Upper lobe of right lung (tissue), 1 donor: ENCODE measurements around the gene PDLIM1. TPM values are rescaled to one million over a fixed set of nuclear protein-coding genes. Genes with fewer than 3 reads are reported as not detected.

Experiments
- ATAC-seq: fragments of 200-7000 bp; cut with Tn5 transposase; one replicate; pipeline ENCODE4 v1.9.1; 2020; ENCODE audit warnings: mild to moderate bottlenecking, moderate library complexity
- DNase-seq: peaks from one replicate; pipeline ENCODE4 v3.0.0-alpha.2; 2020
- H3K27ac ChIP-seq: fragments of 200-600 bp; one replicate; pipeline ENCODE4 v1.8.0; 2022
- H3K27me3 ChIP-seq: fragments of 200-600 bp; one replicate; pipeline ENCODE4 v1.8.0; 2022; ENCODE audit warnings: mild to moderate bottlenecking
- H3K36me3 ChIP-seq: fragments of 200-600 bp; one replicate; pipeline ENCODE4 v1.8.0; 2022
- H3K4me1 ChIP-seq: fragments of 200-600 bp; one replicate; pipeline ENCODE4 v1.8.0; 2022
- H3K4me3 ChIP-seq: fragments of 200-600 bp; one replicate; pipeline ENCODE4 v1.8.0; 2022; ENCODE audit warnings: mild to moderate bottlenecking
- H3K9me3 ChIP-seq: fragments of 200-600 bp; one replicate; pipeline ENCODE4 v1.8.0; 2022
- intact Hi-C: fragments of 100-400 bp; cut with DNase I; formaldehyde crosslinking; loops from one replicate; pipeline ENCODE4 v1.11.0; 2022
- total RNA-seq: library from RNA; stranded (reverse); fragmentation: NEBNext Ultra II Directional; extraction: Animal tissue kit (Norgen Biotek cat#: 25700); gene quantifications from one replicate; pipeline ENCODE4 v1.2.1, GENCODE V29; 2021
- TF ChIP-seq, protein P1 (sequence below): fragments of 200-600 bp; IDR thresholded peaks from one replicate; pipeline ENCODE4 v1.8.0; 2022; ENCODE audit warnings: antibody characterized with exemption
- donor health status: DM: no; HTN: yes; CAD: no; lungs with severe emphysema.

Gene PDLIM1
- total RNA-seq, 1 donor from 2014 or later = 190 TPM

DNA sequence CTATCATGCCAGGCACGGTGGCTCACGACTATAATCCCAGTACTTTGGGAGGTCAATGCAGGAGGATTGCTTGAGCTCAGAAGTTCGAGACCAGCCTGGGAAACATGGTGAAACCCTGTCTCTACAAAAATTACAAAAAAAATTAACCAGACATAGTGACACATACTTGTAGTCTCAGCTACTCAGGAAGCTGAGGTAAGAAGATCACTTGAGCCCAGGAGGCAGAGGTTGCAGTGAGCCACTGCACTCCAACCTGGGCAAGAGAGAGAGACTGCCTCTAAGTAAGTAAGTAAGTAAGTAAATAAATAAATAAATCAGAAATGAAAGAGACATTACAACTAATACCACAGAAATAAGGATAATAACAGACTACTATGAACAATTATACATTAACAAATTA is 36.2 kb downstream of the PDLIM1 start:
- Histone ChIP-seq H3K27ac (no peak overlapping the region), H3K9me3 (no peaks in the 10 kb centered on the region), H3K36me3 (peaks cover 31% of the 10 kb centered on the region), H3K4me1 (peaks cover 3% of the 10 kb centered on the region), H3K27me3 (no peaks in the 10 kb centered on the region), H3K4me3 (no peak overlapping the region)
- DNase-seq (no peak), ATAC-seq (no peak)
- TF ChIP-seq, protein P1, sequence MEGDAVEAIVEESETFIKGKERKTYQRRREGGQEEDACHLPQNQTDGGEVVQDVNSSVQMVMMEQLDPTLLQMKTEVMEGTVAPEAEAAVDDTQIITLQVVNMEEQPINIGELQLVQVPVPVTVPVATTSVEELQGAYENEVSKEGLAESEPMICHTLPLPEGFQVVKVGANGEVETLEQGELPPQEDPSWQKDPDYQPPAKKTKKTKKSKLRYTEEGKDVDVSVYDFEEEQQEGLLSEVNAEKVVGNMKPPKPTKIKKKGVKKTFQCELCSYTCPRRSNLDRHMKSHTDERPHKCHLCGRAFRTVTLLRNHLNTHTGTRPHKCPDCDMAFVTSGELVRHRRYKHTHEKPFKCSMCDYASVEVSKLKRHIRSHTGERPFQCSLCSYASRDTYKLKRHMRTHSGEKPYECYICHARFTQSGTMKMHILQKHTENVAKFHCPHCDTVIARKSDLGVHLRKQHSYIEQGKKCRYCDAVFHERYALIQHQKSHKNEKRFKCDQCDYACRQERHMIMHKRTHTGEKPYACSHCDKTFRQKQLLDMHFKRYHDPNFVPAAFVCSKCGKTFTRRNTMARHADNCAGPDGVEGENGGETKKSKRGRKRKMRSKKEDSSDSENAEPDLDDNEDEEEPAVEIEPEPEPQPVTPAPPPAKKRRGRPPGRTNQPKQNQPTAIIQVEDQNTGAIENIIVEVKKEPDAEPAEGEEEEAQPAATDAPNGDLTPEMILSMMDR = no peak
- intact Hi-C loops = no loop called here

DNA sequence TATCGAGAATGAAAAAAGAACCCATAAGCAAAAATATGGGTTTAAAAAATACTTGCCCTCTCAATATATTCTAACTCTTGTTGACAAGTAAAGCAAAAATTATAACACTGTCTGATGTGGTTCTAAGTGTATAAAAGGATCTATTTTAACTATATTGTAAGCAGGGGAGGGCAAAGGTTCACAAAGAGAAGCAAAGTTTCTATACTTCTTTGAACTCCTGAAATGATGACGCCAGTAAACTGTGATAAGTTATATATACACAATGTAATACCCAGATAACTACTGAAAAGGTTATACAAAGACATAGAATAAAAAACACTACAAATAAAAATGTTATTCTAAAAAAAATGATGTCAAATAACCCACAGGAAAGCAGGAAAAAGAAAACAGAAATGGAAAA is 37.1 kb downstream of the PDLIM1 start:
- Histone ChIP-seq H3K36me3 (peaks cover 26% of the 10 kb centered on the region), H3K27me3 (no peaks in the 10 kb centered on the region), H3K9me3 (no peaks in the 10 kb centered on the region), H3K4me3 (no peak overlapping the region), H3K4me1 (peaks cover 13% of the 10 kb centered on the region), H3K27ac (no peak overlapping the region)
- TF ChIP-seq, protein P1 = no peak
- intact Hi-C loops = no loop called here
- ATAC-seq = no peak
- DNase-seq = no peak

DNA sequence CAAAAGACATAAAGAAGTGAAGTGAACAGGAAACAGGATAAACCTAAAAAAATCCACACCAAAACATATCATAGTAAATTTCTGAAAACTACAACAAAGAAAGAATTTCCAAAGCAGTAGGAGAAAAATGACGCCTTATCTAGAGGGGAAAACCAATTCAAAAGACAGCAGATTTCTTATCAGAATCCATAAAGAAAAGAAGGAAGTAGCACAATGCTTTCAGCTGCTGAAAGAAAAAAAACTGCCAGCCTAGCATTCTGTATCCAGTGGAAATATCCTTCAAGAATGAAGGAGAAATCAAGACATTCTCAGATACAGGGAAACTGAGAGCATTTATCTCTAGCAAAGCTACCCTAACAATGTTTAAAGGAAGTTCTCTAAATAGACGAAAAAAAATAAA is 37.8 kb downstream of the PDLIM1 start:
- TF ChIP-seq, protein P1 = no peak
- Histone ChIP-seq H3K27ac (no peak overlapping the region), H3K4me3 (no peak overlapping the region), H3K27me3 (no peaks in the 10 kb centered on the region), H3K36me3 (peaks cover 22% of the 10 kb centered on the region), H3K9me3 (no peaks in the 10 kb centered on the region), H3K4me1 (peaks cover 17% of the 10 kb centered on the region)
- DNase-seq (no peak), ATAC-seq (no peak)
- intact Hi-C loops = no loop called here

DNA sequence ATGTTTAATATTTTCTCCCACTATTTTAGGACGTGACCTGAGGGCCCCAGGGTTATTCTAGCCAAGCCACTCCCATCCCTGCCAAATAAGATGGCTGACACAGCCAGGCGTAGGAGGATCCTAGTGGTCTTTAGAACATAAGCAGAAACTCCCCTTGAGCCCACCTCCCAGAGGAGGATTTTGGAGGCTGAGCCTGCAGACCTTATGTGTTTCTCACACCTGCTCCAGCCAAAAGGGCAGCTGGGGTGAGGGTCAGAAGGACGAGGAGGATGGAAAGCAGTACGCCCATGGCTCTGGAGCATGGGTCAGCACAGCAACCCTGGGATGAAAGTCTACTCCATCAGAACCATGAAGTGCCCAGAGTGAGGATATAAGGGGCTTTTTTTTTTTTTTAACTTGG is 39.9 kb downstream of the PDLIM1 start:
- Histone ChIP-seq H3K27me3 (no peaks in the 10 kb centered on the region), H3K4me1 (peaks cover 31% of the 10 kb centered on the region), H3K36me3 (peaks cover 27% of the 10 kb centered on the region), H3K27ac (no peak overlapping the region), H3K9me3 (no peaks in the 10 kb centered on the region), H3K4me3 (no peak overlapping the region)
- ATAC-seq (no peak), DNase-seq (no peak)
- intact Hi-C loops = no loop called here
- TF ChIP-seq, protein P1 = no peak

DNA sequence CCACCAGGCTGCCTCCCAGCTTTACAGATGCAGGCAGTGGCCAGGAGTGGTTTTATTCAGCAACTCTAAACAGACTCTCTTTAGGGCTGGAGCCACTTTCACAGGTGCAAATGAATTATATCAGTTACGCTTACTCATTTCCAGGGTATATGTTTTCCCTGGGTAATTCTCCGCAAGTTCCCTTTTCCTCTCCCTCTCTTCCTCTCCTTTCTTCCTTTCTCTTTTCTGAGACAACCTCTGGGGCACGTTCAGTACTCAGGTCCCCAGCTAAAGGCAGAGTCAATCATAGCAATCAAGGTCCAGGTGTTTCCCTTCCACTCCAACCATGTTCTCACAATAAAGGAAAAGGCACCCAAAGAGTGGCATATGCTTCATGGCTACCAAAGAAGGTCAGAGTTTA is 41.3 kb downstream of the PDLIM1 start:
- Histone ChIP-seq H3K4me1 (peaks cover 31% of the 10 kb centered on the region), H3K27ac (no peak overlapping the region), H3K27me3 (no peaks in the 10 kb centered on the region), H3K9me3 (no peaks in the 10 kb centered on the region), H3K36me3 (peaks cover 41% of the 10 kb centered on the region), H3K4me3 (no peak overlapping the region)
- TF ChIP-seq, protein P1 = no peak
- DNase-seq = no peak
- no peak for ATAC-seq
- intact Hi-C loops = loop anchor here (5.0 to 10.0 kb wide), 2 partner anchors 113 to 355 kb away; no protein-coding TSS in a partner anchor

DNA sequence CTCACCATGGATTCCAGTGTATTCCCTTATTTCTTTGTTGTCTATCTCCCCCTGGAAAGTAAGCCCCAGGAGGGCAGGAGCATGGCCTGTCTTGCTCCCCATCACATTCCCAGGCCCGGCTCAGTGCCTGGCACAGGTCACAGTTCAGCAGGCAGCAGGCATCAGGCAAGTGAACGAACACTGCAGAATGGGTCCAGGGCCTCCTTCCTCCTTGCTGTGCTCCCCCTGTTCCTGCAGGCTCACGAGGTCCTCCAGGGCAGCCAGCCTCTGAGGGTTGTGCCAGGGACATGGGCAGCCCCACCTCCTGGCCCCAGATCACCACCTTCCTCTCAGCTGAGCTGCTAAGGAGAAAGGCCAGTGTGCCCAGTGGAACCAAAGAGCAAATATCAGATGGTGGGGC is 41.8 kb downstream of the PDLIM1 start:
- H3K4me3 ChIP-seq = no peak overlapping the region
- no peak overlapping the region for H3K27ac ChIP-seq
- ATAC-seq = peak; percentile 43
- peaks cover 31% of the 10 kb centered on the region for H3K4me1 ChIP-seq
- no peak for DNase-seq
- H3K9me3 ChIP-seq = no peaks in the 10 kb centered on the region
- H3K27me3 ChIP-seq = no peaks in the 10 kb centered on the region
- peaks cover 45% of the 10 kb centered on the region for H3K36me3 ChIP-seq
- TF ChIP-seq, protein P1 = no peak
- intact Hi-C loops = loop anchor here (5.0 to 10.0 kb wide), 2 partner anchors 113 to 356 kb away; no protein-coding TSS in a partner anchor
